Fibroblast of lung (primary cell): ENCODE data around the gene TOX3. TPM values are rescaled to one million over a fixed set of nuclear protein-coding genes. Genes with fewer than 3 reads are reported as not detected.
A peak's percentile ranks its signal among the peaks of the same experiment; 100 is the strongest.

Experiments
- DNase-seq, 2 donors: peaks; one replicate each; pipeline versions ENCODE4 v3.0.0 to v3.0.0-alpha.2; 2010; ENCODE audit warnings: low read depth in 2 of 2
- H2AFZ ChIP-seq: 2 replicates; pipeline ENCODE4 v1.5.1; 2012; ENCODE audit warnings: low read length, control low read depth, inconsistent platforms
- H3K27ac ChIP-seq: 2 replicates; pipeline ENCODE4 v1.5.1; 2011; ENCODE audit warnings: low read length, control low read depth; ENCODE audit not compliant: insufficient read depth
- H3K27me3 ChIP-seq: 2 replicates; pipeline ENCODE4 v1.5.1; 2011; ENCODE audit warnings: mild to moderate bottlenecking, low read length; ENCODE audit not compliant: control insufficient read depth, insufficient read depth
- H3K36me3 ChIP-seq: 2 replicates; pipeline ENCODE4 v1.5.1; 2011; ENCODE audit warnings: low read length; ENCODE audit not compliant: control insufficient read depth, insufficient read depth
- H3K4me1 ChIP-seq: 2 replicates; pipeline ENCODE4 v1.5.1; 2011; ENCODE audit warnings: low read length; ENCODE audit not compliant: control insufficient read depth, insufficient read depth; ENCODE audit errors: extremely low read depth
- H3K4me2 ChIP-seq: 2 replicates; pipeline ENCODE4 v1.5.1; 2011; ENCODE audit warnings: low read length, control low read depth; ENCODE audit not compliant: insufficient read depth; ENCODE audit errors: extremely low read depth
- H3K4me3 ChIP-seq, 4 experiments: fragments of 200-600 bp in 1 of 4; sonication (generic) in 1 of 4; replicated peaks in 1 of 4; 2 replicates each; pipeline ENCODE4 v1.5.1; 2011 to 2016; ENCODE audit warnings: low read length in 4 of 4, low read depth in 3 of 4, mild to moderate bottlenecking in 3 of 4, control low read depth in 2 of 4, inconsistent platforms in 1 of 4, mixed read lengths in 1 of 4; ENCODE audit not compliant: insufficient read depth in 1 of 4; ENCODE audit errors: control extremely low read depth in 1 of 4
- H3K79me2 ChIP-seq: 2 replicates; pipeline ENCODE4 v1.5.1; 2012; ENCODE audit warnings: mild to moderate bottlenecking, low read length, inconsistent platforms; ENCODE audit not compliant: control insufficient read depth, insufficient read depth
- H3K9ac ChIP-seq: 2 replicates; pipeline ENCODE4 v1.5.1; 2011; ENCODE audit warnings: mild to moderate bottlenecking, low read length, control low read depth; ENCODE audit not compliant: insufficient read depth
- H3K9me3 ChIP-seq: 2 replicates; pipeline ENCODE4 v1.5.1; 2012; ENCODE audit warnings: low read depth, low read length; ENCODE audit not compliant: control insufficient read depth, insufficient read depth
- H4K20me1 ChIP-seq: 2 replicates; pipeline ENCODE4 v1.5.1; 2011; ENCODE audit warnings: low read length; ENCODE audit not compliant: control insufficient read depth, insufficient read depth; ENCODE audit errors: extremely low read depth
- EZH2 ChIP-seq: IDR thresholded peaks from 2 replicates; pipeline ENCODE4 v1.5.1; 2012; ENCODE audit warnings: low read length, control low read depth, mild to moderate bottlenecking; ENCODE audit errors: missing control alignments
- polyA plus RNA-seq, 2 donors: library from polyadenylated mRNA; depleted of rRNA in 1 of 2; stranded (reverse) in 1 of 2; unstranded in 1 of 2; fragments of >200 nt; gene quantifications; 2 replicates each; pipeline ENCODE4 v1.2.1, GENCODE V29; 2011 to 2012; ENCODE audit warnings: missing spikeins in 1 of 2
- total RNA-seq: library from RNA; depleted of rRNA; stranded (reverse); fragments of >200 nt; gene quantifications from 2 replicates; pipeline ENCODE4 v1.2.1, GENCODE V29; 2014
- TF ChIP-seq, protein P1 (sequence below), 2 donors: IDR thresholded peaks in 1 of 2; conservative IDR thresholded peaks in 1 of 2; 1 replicate in 1 of 2; 2 replicates in 1 of 2; pipeline ENCODE4 v1.5.1; 2011 to 2012; ENCODE audit warnings: low read length in 2 of 2, control low read depth in 1 of 2, inconsistent platforms in 1 of 2, low read depth in 1 of 2, mild to moderate bottlenecking in 1 of 2

TOX3 gene
- total and polyA plus RNA-seq, 2 donors (not counting 1 experiment from before 2014, with no cell fraction given): not detected

GRCh38 chr16:52498328-52499059 lies 48.4 kb downstream of the TOX3 start:
- Histone ChIP-seq H2AFZ (no peak overlapping the region), H4K20me1 (no peaks in the 10 kb centered on the region), H3K9ac (no peak overlapping the region), H3K9me3 (no peaks in the 10 kb centered on the region), H3K36me3 (no peaks in the 10 kb centered on the region), H3K27ac (no peak overlapping the region), H3K4me1 (no peaks in the 10 kb centered on the region), H3K79me2 (no peaks in the 10 kb centered on the region), H3K4me3 (no peak overlapping the region), H3K4me2 (no peak overlapping the region), H3K27me3 (no peaks in the 10 kb centered on the region)
- peak in 1 of 2 donors; percentile 18 for DNase-seq
- TF ChIP-seq, protein P1, sequence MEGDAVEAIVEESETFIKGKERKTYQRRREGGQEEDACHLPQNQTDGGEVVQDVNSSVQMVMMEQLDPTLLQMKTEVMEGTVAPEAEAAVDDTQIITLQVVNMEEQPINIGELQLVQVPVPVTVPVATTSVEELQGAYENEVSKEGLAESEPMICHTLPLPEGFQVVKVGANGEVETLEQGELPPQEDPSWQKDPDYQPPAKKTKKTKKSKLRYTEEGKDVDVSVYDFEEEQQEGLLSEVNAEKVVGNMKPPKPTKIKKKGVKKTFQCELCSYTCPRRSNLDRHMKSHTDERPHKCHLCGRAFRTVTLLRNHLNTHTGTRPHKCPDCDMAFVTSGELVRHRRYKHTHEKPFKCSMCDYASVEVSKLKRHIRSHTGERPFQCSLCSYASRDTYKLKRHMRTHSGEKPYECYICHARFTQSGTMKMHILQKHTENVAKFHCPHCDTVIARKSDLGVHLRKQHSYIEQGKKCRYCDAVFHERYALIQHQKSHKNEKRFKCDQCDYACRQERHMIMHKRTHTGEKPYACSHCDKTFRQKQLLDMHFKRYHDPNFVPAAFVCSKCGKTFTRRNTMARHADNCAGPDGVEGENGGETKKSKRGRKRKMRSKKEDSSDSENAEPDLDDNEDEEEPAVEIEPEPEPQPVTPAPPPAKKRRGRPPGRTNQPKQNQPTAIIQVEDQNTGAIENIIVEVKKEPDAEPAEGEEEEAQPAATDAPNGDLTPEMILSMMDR (conservative IDR thresholded peaks at IDR 0.05 in 1 of 2, IDR thresholded peaks at IDR 0.05 in 1 of 2; ENCODE audit: low read depth in 1 of 2, low read length in 2 of 2): no peak
- TF ChIP-seq EZH2: no peak

- Histone ChIP-seq H3K27ac (no peak overlapping the region), H3K9ac (no peak overlapping the region), H3K79me2 (no peaks in the 10 kb centered on the region), H3K4me2 (no peak overlapping the region), H3K9me3 (no peaks in the 10 kb centered on the region), H2AFZ (no peak overlapping the region), H3K27me3 (no peaks in the 10 kb centered on the region), H3K36me3 (no peaks in the 10 kb centered on the region), H4K20me1 (no peaks in the 10 kb centered on the region), H3K4me3 (no peak overlapping the region), H3K4me1 (no peaks in the 10 kb centered on the region)
- DNase-seq: peak; percentile 40 to 81
- TF ChIP-seq, protein P1 (conservative IDR thresholded peaks at IDR 0.05 in 1 of 2, IDR thresholded peaks at IDR 0.05 in 1 of 2; ENCODE audit: low read depth in 1 of 2, low read length in 2 of 2): no peak
- no peak for TF ChIP-seq EZH2
These were observed 49.7 kb downstream of the TOX3 start for GRCh38 chr16:52497067-52497816.

- TF ChIP-seq EZH2: no peak
- TF ChIP-seq, protein P1 (conservative IDR thresholded peaks at IDR 0.05 in 1 of 2, IDR thresholded peaks at IDR 0.05 in 1 of 2; ENCODE audit: low read depth in 1 of 2, low read length in 2 of 2): no peak
- DNase-seq: no peak
These were observed 50.7 kb downstream of the TOX3 start for GRCh38 chr16:52496051-52496876.

More at GRCh38 chr16:52496051-52496876, 50.7 kb downstream of the TOX3 start:
- no peak overlapping the region for H3K4me2 ChIP-seq
- no peaks in the 10 kb centered on the region for H3K36me3 ChIP-seq
- H3K9ac ChIP-seq: no peak overlapping the region
- H3K9me3 ChIP-seq: no peaks in the 10 kb centered on the region
- H3K4me3 ChIP-seq: no peak overlapping the region
- no peaks in the 10 kb centered on the region for H3K4me1 ChIP-seq
- H3K27me3 ChIP-seq: no peaks in the 10 kb centered on the region
- H3K27ac ChIP-seq: no peak overlapping the region
- H2AFZ ChIP-seq: no peak overlapping the region
- no peaks in the 10 kb centered on the region for H3K79me2 ChIP-seq
- H4K20me1 ChIP-seq: no peaks in the 10 kb centered on the region
